Esophagus mucosa (tissue), 1 donor: ENCODE data around the gene CTTNBP2. TPM values are rescaled to one million over a fixed set of nuclear protein-coding genes. Genes with fewer than 3 reads are reported as not detected.
A peak's percentile ranks its signal among the peaks of the same experiment; 100 is the strongest.

ENCODE experiments used
- ATAC-seq: fragments of 200-7000 bp; cut with Tn5 transposase; one replicate; pipeline ENCODE4 v1.9.1; 2020
- total RNA-seq: library from RNA; stranded (reverse); gene quantifications from one replicate; pipeline ENCODE4 v1.2.4, GENCODE V29; 2023
- donor health status: DM: yes; HTN: yes; CAD: no.

The CTTNBP2 gene
- total RNA-seq: 16.9 TPM

DNA sequence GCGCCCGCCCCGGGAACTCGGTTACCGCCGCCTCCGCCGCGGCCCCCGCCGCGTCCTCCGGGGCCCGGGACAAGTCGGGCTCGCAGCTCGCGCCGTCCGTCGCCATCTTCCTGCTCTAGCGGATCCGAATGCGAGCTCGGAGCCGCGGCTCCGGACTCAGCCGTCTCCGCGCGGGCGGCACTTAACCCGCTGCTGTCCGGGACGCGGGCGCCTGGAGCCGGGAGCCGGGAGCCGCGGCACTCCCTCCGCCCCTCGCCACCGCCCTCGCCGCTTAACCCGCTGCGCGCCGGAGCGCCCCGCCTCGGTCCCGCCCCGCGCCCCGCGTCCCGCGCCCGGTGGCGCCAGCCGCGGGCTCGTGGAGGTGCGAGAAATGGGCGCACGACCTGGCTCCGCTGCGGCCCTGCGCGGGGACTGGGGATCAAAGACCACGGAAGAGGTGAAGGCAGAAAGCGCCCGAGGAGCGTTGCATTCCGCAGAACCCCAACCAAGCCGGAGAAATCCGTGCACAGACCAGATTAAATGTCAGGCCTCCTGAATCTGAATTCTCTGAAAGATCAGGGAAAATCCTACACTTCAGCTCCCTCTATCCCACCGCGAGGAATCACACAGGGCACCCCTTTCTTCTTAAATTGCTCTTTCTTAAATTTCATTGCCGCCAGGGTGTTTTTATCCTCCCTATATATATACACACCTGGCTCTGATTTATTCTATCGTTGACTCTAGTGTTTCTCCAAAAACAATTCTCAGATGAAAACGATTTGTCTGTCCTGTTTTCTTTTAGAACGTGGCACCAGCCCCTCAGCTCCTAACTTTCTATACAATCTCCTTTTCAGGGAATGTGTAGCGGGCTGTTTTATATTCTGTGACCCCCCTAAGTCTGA, at the start of gene CTTNBP2:
Gene CTTNBP2, minus strand, starts transcription at position 132 of the 881 bp plus-strand sequence. Its CDS starts 26 bp downstream, at position 106.
- peak; percentile 83 for ATAC-seq

DNA sequence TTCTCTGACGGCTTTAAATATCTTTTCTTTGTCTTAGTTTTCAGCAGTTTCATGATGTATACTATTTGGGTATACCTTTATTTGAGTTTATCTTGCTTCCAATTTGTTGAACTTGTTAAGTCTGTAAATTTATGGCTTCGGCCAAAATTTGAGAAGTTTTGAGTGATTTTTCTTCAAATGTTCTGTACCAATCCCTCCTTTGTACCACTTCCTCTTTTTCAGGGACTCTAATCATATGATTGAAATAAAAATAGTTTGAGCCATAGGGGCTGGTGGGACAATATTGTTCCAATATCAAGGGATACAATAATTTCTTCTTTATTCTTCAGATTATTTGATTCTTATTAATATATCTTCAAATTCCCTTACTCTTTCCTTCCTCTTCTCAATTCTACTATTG, 43.1 kb upstream of the CTTNBP2 start:
- ATAC-seq: no peak

DNA sequence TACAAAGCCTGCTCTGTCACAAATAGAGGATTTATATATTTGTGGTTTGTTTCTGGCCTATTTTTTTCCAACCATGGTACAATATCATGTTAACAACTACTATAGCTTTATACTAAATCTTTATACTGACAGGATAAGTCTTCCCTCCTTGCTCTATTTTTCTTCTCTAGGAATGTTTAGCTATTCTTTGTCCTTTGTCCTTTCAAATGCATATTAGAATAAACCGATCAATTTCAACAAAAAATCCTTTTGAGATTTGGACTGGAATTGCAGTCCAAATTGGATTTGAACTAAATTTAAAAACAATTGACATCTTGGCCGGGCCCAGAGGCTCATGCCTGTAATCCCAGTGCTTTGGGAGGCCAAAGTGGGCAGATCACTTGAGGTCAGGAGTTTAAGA, 39.2 kb upstream of the CTTNBP2 start:
- no peak for ATAC-seq

DNA sequence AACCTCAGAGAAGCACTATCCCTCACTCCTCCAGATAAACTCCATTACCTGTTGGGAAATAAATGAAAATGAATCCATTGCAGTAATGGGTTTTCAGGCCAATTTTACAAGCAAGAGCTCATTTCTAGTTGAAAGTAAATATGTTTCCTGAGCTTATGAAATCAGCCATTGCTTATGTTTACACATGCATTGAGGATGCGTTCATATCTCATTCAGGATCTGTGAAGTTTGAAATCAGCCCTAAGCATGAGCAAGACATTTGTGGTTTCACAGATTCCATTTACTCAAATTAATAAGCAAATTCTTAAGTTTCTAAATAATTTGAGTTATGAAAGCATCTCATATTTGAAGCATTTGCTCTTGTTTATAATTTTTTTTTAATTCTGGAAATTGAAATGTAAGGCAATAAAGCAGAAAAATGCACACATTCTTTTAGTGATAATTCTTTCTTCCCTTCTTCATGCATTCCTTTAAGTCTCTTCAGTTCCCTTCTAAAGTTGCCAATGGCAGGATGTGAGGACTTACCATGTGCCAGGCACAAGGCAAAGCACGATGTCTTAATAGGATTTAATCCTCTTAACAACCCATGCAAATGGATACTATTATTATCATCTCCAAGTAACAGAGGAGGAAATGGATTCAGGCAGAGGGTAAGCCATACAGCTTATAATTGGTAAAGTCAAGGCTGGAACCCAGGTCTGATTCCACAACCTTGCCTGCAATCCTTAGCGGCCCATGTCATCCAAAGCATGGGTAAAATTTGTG, 35.0 kb upstream of the CTTNBP2 start:
- no peak for ATAC-seq

DNA sequence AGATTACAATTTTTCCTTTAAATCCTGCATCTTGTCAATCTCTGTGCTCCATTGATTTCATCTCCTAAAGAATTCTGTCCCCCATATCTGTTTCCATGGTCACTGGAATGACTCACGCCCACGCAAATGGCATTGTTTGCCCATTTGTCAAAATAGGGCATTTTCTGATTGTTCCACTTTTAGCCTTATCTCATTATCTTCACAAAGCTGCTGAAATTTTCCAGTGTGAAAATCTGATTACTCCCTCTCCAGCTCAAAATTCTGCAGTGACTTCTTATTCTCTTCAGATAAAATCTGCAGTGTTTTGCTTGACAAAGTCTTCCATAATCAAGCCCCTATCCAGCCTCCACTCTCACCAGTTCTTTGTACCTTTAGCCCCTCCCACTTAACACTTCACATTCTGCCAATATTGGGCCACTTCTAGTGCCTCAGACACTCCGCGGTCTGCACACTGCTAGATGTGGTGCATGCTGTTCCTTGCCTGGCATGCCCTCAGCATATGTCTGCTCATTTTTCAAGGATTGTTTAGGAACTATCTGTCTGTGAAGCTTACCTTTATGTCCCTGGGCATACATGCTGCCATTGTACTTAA, 33.9 kb upstream of the CTTNBP2 start:
- ATAC-seq: no peak

DNA sequence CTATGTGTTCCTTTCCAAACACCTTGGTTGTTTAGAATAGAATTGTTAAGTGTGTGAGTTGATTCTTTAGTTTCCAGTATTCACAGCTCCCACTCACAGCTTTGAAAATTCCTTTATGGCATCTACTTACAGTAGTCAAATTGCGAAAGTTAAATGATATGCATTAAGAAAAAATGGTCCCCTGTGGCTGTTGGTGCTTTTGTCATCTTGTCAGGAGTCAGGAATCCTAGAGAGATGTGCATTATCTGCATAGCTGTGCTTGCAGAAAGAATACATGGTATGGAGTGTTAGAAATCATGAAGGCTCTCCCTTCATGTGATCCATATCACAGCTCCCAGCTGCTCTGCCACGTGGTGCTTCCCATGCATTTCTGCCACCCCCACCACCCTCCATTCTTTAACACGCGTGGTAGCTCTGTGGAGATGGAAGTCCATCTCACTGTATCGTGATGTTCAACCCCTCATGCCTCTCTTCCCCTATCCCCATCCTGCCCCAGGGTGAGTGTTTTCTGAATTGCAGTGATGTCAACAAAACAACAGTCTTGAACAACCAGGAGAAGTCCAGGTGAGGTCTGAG, 29.2 kb upstream of the CTTNBP2 start:
- ATAC-seq: no peak

DNA sequence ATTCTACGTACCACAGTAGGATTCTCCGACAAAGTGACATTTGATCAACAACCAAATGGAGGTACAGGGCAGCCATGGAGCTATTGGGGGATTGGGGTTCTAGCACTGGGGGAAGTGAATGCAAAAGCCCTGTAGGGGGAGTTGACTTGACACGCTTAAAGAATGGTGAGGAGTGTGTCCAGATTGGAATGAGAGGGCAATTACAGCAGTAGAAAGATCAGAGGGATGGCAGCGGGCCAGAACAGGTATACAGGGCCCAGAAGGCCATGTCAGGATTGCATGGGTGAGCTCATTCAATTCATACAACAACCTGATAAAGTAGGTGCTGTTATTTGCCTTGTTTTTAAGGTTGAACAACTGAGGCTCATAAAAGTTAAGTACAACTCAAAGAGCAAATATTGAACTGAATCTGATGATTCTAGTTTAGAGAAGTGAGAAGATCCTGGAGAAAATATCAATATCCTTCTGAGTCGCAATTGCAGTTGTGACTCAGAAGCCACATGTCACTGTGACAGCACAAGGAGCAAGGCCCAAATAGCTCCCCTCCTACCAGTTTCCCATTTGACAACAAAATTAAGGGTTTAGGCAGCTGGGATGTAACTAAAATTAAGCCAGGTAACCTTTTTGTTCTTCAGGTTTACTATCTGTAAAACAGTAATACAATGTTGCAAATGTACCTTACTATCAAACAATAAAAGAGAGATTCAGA, 28.0 kb upstream of the CTTNBP2 start:
- ATAC-seq: no peak

- peak; percentile 87 for ATAC-seq
Observed at GRCh38 chr7:117896339-117896738, 23.1 kb upstream of the CTTNBP2 start.

DNA sequence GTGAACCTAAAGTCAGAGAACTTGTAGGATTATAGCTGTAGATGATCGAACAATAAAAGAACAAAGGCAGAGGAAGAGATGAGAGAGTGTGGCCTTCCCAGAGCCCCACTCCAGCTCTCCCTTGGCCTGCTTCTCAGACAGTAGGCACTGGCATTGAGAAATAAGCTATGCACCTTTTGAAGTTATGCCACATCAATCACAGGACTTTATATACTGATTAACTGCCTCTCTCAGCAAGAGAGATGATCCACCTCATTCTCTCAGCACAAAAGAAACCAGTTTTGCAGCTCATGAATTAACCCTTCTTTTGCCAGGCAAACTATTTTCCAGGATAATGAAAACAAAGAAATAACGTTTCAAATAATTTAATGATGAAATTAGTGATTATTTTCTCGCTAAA, 22.0 kb upstream of the CTTNBP2 start:
- peak; percentile 87 for ATAC-seq

- no peak for ATAC-seq
Observed at GRCh38 chr7:117894037-117894436, 20.8 kb upstream of the CTTNBP2 start.

- no peak for ATAC-seq
Observed at GRCh38 chr7:117892821-117893220, 19.6 kb upstream of the CTTNBP2 start.

- no peak for ATAC-seq
Observed at GRCh38 chr7:117889611-117890010, 16.4 kb upstream of the CTTNBP2 start.

GRCh38 chr7:117888627-117889026, 15.4 kb upstream of the CTTNBP2 start:
- no peak for ATAC-seq

GRCh38 chr7:117882594-117882993, 9.4 kb upstream of the CTTNBP2 start:
- no peak for ATAC-seq

- no peak for ATAC-seq
Observed at GRCh38 chr7:117876761-117877160, 3.5 kb upstream of the CTTNBP2 start.

DNA sequence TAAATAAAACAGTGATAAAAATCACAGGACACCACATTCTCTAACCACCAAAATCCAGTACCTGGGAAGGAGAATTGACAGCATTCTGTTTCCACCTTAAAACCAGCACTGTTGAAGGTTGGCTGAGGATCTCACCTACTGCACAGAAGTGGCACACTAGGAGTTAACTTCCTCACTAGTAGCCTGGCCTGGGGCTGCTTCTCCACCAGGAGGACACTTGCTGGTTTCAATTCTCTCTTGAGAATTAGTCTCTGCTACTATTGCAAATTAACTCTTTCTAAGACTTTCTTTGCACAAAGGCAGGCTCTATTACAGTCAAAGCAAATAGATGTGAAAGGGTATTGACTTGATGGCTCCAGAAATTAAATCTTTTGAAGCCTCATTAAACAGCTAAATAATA, 2.3 kb upstream of the CTTNBP2 start:
- no peak for ATAC-seq

DNA sequence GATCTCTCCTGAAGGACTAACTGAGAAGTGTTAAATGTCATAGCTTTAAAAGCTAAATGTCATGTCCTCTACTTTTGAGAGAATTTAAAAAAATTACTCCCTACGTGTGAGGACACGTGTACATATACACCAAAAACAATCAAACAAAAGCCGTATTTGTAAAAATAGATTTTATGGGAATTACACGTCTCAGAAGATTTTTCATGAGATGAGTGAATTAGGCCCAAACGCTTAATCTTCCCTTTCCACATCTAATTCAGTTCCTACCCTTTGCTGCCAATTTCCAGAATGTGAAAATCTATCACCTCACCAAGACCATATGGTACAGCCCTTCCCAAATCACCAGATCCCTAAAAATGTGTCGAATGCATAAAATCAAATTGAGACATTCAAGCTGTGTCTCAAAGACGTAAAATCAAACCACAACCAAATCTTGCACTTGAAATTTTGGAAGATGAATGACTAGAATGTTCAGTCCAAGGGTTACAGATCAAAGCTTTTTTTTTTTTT, 1.0 kb upstream of the CTTNBP2 start:
- ATAC-seq: no peak

GRCh38 chr7:117872561-117873309, 506 bp downstream of the CTTNBP2 start:
- ATAC-seq: peak; percentile 51

DNA sequence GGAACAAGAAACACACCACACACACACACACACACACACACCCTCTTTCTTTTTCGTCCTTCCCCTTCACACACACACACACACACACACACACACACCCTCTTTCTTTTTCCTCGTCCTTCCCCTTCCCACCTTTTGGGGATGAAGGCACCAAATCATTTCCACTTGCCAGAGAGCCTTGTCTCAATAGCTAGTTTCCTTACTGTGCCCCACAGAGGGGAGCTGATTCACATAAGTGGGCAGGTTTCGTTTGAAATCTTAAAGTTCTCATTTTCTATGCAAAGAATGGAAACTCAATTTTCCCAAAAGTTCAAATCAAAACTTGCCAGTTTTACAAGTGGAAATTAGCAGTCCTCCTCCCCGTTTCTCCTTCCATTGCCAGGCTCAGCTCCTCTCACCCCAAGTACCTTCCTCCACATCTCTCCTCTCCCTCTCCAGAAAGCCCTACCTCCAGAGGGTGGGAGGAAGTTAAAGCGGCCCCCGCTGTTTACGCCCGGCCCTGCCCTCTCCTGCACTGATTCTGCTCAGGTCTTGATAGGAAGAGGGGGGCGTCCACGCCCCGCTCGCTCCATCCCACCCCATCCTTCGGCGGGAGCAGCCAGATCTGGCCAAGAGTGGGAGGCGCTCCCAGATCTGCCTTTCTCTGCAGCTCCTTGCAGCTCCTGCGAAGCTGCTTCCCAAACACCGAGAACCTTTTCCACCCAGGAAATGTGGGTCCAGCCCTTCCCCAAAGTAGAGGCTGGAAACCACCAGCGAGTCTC, 1.3 kb downstream of the CTTNBP2 start:
- peak; percentile 14 for ATAC-seq

GRCh38 chr7:117871401-117871777, 1.9 kb downstream of the CTTNBP2 start:
- no peak for ATAC-seq
